ENCODE measurements around the gene MMP8. TPM values are rescaled to one million over a fixed set of nuclear protein-coding genes. Genes with fewer than 3 reads are reported as not detected.

Gene MMP8
- total and polyA plus RNA-seq, 10 of the 15 experiments (the other 5 are each of a cell fraction or from before 2014, with no cell fraction given) = 0.01 TPM; not detected in 9

- ChIA-PET SMC1A (ENCODE audit: uncharacterized antibody, unreplicated experiment) (interaction anchor here (1.1 to 1.5 kb wide), 2 partner anchors 12 to 19 kb away, joined by 3 to 6 read pairs; no protein-coding TSS in a partner anchor), CTCF (interaction anchor here (0.8 to 1.3 kb wide), 2 partner anchors 20 to 24 kb away, joined by 3 to 5 read pairs; no protein-coding TSS in a partner anchor), POLR2A (no interaction called here), RAD21 (ENCODE audit: unreplicated experiment) (no interaction called here)
- intact Hi-C loops (cut with micrococcal nuclease; ENCODE audit: unreplicated experiment) (no loop called here), in situ Hi-C loops (cut with MboI) (no loop called here)
- WGBS (ENCODE audit: insufficient coverage, insufficient replicate concordance, low lambda C conversion rate, missing lambda C conversion rate) = 100% methylated on average over 2 of the region's 2 CpGs
- Histone ChIP-seq H4K20me1 (ENCODE audit: control insufficient read depth, insufficient read depth) (no peaks in the 10 kb centered on the region), H3K79me2 (ENCODE audit: control insufficient read depth, insufficient read depth, low read length) (no peaks in the 10 kb centered on the region), H3K27ac (ENCODE audit: control insufficient read depth, insufficient read depth) (no peak overlapping the region), H3K4me1 (ENCODE audit: control insufficient read depth, insufficient read depth, low read length) (no peaks in the 10 kb centered on the region), H2AFZ (ENCODE audit: control insufficient read depth, low read depth, low read length) (no peak overlapping the region), H3K9me3 (replicated peaks; ENCODE audit: control insufficient read depth, insufficient read depth, low read length) (no peaks in the 10 kb centered on the region), H3K9ac (ENCODE audit: control insufficient read depth, insufficient read depth, low read length) (no peak overlapping the region), H3K4me3 (no peak overlapping the region), H3K4me2 (ENCODE audit: control insufficient read depth, insufficient read depth) (no peak overlapping the region), H3K36me3 (ENCODE audit: control insufficient read depth in 2 of 2, insufficient read depth in 2 of 2, low read length in 1 of 2) (no peaks in the 10 kb centered on the region), H3K27me3 (replicated peaks in 1 of 2; ENCODE audit: control insufficient read depth in 2 of 2, insufficient read depth in 2 of 2, low read length in 1 of 2) (no peaks in the 10 kb centered on the region)
- DNase-seq (ENCODE audit: low read depth, low spot score) (no peak), ATAC-seq (no peak), FAIRE-seq (no peak)
- BruUV-seq (replicated peaks) = no TSS peak
- TF ChIP-seq RELB (IDR thresholded peaks at IDR 0.05; ENCODE audit: low read depth) = no peak
- TF ChIP-seq RAD21 (IDR thresholded peaks at IDR 0.05; ENCODE audit: insufficient read depth, low read depth, low read length) = no peak
- no peak for TF ChIP-seq RFX5 (IDR thresholded peaks at IDR 0.05; ENCODE audit: low read depth, low read length)
- no peak for TF ChIP-seq RCOR1 (conservative IDR thresholded peaks at IDR 0.05; ENCODE audit: low read depth, low read length)
- no peak for TF ChIP-seq NFYB (IDR thresholded peaks at IDR 0.05; ENCODE audit: insufficient read depth, low read depth, low read length)
- no peak for TF ChIP-seq HCFC1 (IDR thresholded peaks at IDR 0.05; ENCODE audit: low read length)
- no peak for TF ChIP-seq SMARCA5 (IDR thresholded peaks at IDR 0.05)
- TF ChIP-seq SRF (IDR thresholded peaks at IDR 0.05; ENCODE audit: low read depth in 2 of 2, low read length in 2 of 2) = no peak
- no peak for TF ChIP-seq MEF2A (IDR thresholded peaks at IDR 0.05; ENCODE audit: insufficient read depth, low read depth, low read length)
- TF ChIP-seq PRDM15 (CRISPR knock-in tag; IDR thresholded peaks at IDR 0.05) = no peak
These were observed 39.0 kb downstream of the MMP8 start for GRCh38 chr11:102685754-102686153.

Data from GM12878 (cell line).